NCI-H69 (cell line): ENCODE results near the gene CD27.
"Not testable (repeated sequence)": the region's sequence is repeated elsewhere in the genome, so short reads cannot be mapped to it uniquely, and the experiment has no call there.

ENCODE experiments used
- DNase-seq: peaks from one replicate; lab custom pipeline; 2025; lab: John Stamatoyannopoulos, UW

The CD27 gene

DNA sequence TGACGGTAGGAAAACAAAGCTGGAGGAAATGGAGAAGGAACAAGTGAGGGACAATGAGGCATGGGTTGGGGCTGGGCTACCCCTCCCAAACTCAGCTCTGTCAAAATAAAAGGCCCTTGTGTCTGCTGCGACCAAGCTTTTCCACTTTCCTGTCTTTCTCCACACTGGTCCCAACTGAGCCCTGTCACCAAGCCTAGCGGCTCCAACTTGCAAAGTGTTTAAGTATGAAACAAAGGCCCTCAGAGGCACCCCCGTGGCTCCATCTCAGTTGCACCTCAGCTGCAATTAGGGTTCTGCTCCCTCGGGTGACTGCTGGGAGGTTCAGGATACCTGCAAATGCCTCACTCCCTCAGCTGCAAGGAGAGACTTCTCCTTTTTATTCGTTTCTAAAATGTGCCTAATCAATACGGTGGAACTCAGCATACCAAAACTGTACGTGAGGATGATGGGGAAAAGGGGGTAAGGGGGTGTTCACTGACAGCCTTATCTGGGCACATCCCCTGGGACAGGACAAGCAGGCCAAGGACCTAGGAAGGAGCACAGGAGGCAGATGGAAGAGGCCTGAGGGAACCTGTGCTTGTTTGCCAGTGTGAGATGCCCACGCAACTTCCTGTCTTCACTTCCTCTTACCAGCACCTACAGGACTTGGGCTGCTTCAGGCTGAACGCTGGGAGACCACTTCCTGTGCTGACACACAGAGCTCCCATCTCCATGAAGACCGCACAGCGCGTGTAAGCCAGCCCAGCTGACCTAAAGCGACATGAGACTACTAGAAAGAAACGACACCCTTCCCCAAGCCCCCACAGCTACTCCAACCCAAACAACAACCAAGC, 16.9 kb downstream of the CD27 start:
- no peak for DNase-seq

DNA sequence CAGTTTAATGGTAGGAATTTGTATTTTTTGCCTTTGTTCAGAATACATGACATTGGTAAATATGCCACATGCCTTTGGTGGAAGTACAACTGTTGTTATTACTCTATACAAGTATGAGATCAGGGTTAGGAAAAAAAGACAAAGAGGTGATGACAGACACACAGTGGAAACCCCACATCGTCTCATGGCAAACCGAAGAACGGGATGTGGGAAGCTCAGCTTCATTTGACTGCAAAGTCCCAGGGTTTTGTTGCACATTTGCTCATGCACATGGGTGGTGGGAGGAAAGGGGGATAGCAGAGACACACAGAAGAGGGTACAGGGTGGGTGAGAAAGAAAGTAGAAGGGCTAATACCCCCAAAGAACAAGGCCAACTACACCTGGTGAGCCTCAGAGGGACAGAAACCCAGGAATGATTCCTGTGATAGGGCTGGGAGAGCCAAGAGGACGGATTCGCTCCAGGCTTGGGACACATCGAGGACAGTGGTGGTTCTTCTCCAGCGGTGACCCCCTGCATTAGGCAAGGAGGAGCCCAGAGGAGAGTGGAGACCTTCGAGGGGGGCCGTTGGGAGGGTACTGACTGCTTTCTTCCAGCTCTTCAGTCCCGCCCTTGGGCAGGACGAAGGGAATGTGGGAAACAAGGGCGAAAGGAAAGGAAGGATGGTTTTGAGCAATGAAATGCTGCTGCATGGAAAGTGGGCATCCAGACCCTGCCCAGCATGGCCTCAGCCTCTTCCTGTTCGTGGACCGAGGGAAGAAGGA, 17.7 kb downstream of the CD27 start:
- no peak for DNase-seq

DNA sequence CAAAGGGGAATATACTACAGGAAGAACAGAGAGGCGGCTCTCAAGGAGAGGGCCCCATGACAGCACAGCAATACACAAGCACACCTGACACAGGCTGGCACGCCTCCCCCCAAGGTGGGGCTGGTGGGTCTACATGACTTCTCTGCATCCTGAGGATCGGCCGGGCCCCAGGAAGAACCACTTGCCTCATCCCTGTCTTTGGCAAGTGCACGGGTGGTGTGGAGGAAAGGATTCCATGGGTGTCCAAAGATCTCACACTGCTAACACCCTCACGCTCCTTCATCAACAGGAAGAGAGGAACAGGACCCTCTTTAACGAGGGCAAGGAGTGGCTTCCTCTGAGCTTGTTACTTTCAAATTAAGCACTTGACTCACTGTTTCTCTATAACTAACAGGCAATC, 18.5 kb downstream of the CD27 start:
- no peak for DNase-seq

DNA sequence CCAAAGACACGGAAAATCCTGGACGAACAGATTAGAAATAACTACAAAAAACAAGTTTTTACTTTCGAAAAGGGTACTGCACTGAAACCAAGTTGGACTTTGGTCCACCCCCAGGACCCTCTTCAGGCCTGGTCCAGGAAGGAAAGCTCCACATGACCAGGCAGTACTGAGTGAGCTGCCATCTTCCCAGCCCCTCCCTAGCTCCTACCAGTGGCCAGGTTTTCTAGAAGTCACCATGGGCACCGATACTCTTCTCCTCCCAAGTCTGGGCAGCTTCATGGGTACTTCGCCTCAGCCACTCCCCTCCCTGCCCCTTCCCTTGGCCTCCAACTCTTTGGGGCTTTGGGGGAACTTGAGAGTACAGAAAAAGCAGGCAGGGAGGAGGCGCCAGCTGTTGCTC, 19.1 kb downstream of the CD27 start:
- DNase-seq, result no peak

DNA sequence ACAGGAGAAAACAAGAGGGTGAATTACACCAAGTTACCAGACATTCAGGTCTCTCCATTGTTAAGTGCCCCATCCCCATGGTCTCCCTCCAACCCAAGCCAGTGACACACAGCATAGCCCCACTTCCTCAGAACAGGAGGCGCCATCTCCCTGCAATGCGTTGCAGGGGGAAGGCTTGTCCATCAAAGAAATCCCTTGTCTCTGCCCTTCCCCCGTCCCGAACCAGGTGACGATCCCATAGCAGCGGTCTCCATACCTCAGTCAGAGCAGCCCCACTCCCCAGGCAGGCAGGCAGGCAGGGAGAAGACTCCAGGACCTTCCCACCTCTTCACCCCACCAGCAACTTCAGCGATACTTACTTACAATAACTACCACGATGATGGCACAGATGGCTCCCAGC, 19.8 kb downstream of the CD27 start:
- no peak for DNase-seq

DNA sequence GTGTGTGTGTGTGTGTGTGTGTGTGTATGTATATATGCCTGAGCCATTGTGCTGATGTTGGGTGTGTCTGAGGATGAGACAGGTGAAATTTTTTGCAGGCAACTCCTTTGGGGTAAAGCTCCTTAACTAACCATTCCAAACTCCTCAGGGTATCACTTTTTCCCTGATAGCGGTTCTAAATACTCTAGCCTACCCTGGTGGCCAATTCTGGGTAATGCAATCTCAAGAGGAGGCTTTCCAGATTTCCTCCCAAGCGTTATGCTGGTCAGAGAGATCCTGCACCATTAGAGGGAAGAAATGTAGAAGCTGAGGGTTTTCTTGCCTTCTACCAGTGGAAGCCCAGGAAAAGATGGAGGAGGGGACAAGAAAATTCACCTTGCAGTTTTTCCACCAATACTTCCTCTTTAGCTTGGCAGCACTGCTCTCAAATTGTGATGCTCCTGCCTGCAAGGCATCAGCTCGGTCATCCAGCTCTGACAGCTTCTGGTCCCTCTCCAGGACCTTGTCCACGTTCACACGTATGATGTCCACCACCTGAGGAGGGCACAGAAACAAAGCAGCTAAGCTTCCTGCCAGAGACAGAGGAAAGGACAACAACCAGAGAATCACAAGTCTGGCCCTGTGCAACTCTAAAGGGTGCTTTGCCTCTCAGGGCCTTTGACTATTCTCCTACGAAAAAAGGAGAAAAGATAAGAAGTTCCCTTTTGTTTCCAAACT, 20.9 kb downstream of the CD27 start:
- peak; percentile 80 for DNase-seq

DNA sequence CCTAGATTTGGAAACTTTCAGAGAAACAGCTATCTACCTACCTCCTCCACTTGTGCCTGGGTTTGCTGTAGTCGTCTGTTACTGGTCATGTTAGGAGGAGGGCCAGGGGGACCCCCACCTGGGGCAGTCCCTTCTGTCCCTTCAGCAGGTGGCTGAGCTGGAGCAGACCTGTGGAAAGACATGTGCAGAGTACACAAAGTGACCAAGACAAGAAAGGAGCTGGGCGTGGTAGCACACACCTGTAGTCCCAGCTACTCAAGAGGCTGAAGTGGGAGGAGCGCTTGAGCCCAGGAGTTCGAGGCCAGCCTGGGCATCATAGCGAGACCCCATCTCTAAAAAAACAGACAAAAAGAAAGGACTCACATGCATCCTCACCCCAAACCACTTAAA, 21.4 kb downstream of the CD27 start:
- DNase-seq, result no peak

DNA sequence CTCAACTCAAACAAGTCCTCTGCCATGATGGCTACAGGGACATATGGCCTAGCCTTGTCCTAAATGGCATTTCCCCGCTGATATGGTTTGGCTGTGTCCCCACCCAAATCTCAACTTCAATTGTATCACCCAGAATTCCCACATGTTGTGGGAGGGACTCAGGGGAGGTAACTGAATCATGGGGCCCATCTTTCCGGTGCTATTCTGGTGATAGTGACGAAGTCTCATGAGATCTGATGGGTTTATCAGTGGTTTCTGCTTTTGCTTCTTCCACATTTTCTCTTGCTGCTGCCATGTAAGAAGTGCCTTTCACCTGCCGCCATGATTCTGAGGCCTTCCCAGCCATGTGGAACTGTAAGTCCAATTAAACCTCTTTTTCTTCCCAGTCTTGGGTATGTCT, 22.0 kb downstream of the CD27 start:
- not testable (repeated sequence) for DNase-seq

DNA sequence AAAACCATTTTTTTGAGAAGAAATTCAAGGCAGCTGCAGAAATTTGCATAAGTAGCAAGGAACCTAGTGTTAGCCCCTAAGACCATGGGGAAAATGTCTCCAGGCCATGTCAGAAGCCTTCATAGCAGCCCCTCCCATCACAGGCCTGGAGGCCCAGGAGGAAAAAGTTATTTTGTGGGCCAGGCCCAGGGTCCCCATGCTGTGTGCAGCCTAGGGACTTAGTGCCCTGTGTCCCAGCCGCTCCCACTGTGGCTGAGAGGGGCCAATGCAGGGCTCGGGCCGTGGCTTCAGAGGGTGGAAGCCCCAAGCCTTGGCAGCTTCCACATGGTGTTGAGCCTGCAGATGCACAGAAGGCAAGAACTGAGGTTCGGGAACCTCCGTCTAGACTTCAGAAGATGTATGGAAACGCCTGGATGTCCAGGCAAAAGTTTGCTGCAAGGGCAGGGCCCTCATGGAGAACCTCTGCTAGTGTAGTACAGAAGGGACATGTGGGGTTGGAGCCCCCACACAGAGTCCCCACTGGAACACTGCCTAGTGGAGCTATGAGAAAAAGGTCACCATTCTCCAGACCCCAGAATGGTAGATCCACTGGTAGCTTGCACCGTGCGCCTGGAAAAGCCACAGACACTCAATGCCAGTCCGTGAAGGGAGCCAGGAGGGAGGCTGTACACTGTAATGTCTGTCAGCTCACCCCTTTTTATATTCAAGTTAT, 23.0 kb downstream of the CD27 start:
- DNase-seq, result not testable (repeated sequence)

DNA sequence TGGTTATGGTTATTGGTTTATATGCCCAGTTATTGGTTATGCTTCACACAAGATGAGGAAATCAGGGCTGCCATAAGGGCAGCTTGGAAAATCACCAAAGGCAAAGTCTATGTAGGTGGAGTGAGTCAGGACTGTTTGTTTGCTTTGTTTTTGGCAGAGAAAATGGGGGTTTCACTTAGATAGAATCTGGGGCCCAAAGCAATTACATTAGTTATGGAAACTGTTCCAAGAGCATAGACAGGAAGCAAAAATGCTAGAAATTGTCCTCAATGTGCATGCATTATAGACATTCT, 23.5 kb downstream of the CD27 start:
- no peak for DNase-seq

DNA sequence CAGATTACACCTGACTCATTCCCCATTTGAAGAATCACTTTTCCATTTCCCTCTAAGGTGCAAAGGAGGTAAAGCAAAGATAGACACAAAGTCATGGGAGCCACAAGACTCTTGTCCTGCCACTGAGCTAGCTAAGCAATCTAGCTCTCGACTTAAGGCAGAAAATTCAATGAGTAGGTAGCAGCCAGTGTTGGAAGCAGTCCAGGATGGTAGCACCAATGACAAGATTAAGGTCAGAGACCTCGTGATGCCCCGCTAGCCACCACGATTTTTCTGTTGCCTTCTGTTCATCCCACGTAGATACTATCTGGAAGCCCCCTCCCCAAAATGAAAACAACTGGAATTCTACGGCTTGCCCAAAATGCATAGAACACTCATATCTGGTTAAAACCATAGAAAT, 24.3 kb downstream of the CD27 start:
- DNase-seq, result no peak

DNA sequence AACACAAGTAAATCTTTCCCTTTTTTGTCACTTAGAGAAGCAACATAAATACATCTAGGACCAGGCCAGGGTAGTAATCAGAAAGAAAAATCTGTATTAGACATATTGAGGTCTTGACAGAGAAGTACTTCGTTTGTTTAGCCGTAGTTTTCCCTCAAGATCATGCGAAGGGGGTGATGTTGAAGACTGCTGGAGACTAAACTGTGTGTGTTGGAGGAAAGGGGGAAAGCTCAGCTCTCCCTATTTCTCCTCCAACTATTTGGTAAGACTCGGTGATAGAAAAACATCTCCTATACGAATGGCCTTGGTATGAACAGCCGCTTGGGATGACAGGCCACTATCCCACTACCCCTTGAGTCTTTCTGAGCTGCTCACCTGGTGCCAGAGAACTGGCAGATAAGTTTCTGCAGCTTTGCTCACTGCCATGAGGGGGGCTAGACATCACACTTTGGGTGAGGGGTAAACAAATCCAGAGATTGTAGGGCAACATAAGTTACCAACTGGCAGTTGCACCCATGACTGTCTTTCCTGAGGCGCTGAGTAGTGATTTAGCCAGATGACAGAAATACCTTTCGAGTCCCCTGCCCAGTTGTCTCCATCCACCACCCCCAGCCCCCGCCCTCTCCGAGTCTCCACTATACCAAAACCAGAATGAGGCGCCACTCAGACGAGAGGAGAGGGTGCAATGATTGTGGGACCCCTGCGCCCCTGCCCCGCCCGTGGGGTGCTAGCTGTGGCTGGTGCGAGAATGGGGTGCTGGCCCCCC, 25.0 kb downstream of the CD27 start:
- no peak for DNase-seq

DNA sequence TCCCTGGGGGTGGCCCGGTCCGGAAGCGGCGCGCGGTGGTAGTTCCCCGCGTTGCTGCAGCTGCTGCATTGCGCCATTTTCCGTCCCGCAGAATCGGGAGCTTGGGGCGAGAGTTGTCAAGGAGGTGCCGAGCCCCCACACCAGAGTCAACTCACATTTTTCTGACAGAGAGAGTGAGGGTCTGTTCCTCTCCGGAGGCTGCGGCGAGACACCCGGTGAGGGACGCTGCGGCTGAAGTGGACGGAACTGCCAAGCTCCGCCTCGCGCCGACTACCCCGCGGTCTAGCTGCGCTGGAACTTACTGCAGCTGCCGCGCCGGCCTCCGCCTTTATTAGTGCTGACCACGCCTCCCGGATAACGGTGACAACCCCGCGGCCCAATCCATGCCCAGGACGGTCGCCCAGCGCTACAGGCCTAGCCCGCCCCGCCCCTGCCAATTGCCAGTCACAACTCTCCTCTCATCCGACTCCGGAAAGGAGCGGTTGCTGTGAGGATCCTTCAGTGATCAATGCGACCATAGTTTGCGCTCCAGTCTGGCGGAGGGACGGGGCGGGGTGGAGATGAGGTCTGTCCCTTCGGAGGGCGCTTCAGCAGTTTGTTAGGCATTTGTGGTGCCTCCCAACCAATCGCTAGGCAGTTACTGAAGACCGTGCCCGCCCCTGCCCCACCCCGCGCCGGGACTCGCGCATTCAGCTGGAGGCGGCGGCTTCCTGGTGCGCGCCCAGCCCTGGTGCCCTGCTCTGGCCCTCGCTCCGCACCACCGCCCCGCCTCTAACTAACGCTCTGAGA, 25.8 kb downstream of the CD27 start, which contains the start of gene VAMP1:
VAMP1 (minus strand) TSS at position 303 of the 789 bp plus-strand sequence; CDS start at position 157, 146 bp downstream.
- peak; percentile 99 for DNase-seq

DNA sequence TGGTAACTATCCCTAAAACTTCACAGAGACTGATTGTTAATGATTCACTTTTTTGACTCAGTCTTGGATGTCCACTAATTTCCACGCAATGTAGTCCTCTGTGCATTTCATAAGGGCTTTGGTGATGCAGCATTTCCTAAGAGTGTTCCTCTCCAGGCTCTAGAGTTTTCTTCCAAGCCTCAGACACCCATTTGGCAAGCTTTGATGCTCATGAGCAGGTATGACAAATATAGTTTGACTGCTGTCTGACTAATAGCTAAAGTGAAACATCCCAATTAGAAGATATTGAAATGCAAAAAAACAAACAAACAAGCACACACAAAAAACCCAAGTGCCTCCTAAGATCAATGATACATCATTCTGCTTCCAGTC, 27.2 kb downstream of the CD27 start:
- DNase-seq, result no peak

DNA sequence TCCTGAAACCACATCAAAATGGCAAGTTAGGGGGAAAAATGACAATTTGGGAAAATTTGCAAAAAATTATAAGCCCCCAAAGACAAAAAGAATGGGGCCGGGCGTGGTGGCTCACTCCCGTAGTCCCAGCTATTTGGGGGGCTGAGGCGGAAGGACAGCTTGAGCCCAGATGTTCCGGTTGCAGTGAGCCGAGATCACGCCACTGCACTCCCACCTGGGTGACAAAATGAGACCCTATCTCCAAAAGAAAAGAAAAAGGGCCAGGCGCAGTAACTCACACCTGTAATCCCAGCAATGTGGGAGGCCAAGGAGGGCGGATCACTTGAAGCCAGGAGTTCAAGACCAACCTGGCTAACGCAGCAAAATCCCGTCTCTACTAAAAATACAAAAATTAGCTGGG, 27.7 kb downstream of the CD27 start:
- DNase-seq, result no peak

DNA sequence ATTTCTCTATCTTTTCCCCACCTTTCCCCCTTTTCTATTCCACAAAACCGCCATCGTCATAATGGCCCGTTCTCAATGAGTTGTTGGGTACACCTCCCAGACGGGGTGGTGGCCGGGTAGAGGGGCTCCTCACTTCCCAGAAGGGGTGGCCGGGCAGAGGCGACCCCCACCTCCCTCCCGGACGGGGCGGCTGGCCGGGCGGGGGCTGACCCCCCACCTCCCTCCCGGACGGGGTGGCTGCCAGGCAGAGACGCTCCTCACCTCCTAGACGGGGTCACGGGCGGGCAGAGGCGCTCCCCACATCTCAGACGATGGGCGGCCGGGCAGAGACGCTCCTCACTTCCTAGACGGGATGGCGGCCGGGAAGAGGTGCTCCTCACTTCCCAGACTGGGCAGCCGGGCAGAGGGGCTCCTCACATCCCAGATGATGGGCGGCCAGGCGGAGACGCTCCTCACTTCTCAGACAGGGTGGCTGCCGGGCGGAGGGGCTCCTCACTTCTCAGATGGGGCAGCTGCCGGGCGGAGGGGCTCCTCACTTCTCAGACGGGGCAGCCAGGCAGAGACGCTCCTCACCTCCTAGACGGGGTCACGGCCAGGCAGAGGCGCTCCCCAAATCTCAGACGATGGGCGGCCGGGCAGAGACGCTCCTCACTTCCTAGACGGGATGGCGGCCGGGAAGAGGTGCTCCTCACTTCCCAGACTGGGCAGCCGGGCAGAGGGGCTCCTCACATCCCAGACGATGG, 30.6 kb downstream of the CD27 start:
- not testable (repeated sequence) for DNase-seq

DNA sequence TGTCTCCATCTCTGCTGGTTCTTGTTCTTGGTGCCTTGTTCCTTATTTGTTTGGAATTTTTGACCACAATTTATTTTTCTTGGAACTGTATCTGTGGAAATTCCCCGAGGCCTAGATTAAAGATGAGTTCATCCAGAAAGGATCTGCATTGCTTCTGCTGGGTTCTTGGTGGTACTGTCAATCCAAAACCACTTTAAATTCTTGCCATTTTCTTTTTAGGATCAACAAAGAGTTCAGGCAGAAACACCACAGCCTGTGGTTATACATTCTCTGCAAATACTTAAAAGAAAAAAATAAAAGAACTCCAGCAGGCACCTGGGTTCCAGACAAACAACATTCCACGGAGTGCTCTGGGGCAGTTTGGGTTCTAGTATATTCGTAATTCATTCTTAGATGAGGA, 31.7 kb downstream of the CD27 start:
- DNase-seq, result no peak

DNA sequence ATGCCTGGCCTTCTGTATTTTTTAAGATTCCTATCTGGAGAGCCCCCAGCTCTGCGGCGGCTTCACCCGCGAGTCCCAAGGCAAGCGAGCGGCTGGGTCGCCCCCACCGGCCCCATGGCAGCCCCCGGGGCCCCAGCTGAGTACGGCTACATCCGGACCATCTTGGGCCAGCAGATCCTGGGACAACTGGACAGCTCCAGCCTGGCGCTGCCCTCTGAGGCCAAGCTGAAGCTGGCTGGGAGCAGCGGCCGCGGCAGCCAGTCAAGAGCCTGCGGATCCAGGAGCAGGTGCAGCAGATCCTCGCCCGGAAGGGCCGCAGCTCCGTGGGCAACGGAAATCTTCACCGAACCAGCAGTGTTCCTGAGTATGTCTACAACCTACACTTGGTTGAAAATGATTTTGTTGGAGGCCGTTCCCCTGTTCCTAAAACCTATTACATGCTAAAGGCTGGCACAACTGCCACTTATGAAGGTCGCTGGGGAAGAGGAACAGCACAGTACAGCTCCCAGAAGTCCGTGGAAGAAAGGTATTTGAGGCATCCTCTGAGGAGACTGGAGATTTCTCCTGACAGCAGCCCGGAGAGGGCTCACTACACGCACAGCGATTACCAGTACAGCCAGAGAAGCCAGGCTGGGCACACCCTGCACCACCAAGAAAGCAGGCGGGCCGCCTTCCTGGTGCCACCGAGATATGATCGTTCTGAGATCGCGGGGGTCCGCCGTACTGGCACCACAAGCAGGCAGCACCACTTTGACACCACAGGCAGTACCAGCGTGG, 33.0 kb downstream of the CD27 start:
- DNase-seq, result not testable (repeated sequence)

DNA sequence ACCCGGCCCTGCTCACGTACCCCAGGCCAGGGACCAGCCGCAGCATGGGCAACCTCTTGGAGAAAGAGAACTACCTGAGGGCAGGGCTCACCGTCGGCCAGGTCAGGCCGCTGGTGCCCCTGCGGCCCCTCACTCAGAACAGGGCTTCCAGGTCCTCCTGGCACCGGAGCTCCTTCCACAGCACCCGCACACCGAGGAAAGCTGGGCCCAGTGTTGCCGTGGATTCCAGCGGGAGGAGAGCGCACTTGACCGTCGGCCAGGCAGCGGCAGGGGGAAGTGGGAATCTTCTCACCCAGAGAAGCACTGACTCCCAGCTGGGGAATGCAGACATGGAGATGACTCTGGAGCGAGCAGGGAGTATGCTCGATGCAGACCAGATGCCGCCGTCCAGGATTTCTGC, 33.7 kb downstream of the CD27 start:
- DNase-seq, result no peak
